CD4-positive, alpha-beta T cell treated with Interleukin-6 for 4 hours (primary cell): ENCODE data around the gene VGF.

Experiments used
- DNase-seq: peaks from one replicate; pipeline ENCODE4 v3.0.0-alpha.2; 2020; ENCODE audit warnings: mixed read lengths

Gene VGF

GRCh38 chr7:101165958-101166647 lies 734 bp upstream of the VGF start:
- DNase-seq = no peak

DNA sequence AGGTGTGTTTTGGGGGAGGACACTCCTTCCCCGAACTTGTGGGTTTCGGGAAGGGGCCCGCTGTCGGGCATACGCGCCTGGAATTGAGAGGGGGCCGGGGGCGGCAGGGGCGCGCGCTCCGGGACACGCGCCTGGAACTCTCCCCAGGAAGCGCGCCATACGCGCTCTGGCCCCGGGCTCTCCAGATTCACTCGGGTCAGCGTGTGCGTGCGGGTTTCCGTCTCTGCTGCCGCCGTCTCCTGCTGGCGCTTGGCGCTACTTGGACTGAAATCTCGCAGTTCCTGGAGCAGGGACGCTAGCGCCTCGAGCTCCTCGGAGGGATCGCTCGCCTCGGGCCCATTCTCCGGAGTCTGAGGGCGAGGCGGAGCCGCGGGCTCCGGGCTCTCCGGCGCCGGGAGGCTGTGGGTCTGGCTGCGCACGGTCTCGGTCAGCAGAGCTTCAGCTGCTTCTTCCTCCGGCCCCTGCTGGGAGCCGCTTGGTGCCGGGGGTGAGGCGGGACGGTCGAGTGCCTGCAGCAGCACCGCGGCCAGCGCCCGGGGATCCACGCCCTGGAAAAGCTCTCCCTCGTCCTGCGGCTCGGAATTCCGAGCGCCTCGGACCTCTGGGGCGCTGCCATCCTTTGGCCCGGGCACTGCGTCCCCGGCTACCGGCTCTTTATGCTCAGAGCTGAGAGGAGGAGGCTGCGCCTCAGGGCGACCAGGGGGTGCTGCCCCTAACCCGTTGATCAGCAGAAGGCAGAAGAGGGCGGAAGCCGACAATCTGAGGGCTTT lies 1.1 kb downstream of the VGF start:
- DNase-seq = peak; percentile 22

DNA sequence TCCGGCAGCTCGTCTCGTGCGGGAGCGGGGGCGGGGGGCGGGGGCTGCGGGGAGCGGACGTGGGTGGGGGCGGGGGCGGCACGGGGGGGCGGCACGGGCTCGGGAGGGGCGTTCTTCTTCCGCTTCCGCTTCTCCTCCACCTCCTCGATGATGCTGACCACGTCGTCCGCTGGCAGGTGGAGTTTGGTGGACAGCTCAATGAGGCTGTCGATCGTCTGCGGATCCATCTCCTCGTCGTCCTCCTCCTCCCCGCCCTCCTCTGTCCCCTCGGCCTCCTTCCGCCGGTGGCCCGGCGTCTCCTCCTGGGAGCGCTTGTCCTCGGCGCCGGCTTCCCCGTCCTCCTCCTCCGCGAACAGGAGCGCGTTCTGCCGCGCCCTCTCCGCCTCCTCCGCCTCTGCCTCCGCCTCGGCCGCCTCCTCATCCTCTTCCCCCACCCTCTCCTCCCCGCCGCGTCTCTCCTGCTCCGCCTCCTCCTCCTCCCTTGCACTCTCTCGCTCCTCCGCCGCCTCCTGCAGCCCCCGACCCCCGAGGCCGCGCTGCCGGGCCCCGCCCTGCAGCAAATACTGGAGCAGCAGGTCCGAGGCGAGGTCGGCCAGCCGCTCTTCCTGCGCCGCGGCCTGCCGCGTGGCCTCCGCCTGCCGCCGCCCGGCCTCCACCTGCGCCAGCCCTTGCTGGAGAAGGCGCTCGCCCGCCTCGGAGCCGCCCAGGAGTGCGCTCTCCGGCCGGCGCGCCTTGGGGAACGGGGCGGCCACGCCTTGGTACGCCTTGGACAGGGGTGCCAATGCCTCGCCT lies 1.9 kb downstream of the VGF start:
- DNase-seq = peak; percentile 59

DNA sequence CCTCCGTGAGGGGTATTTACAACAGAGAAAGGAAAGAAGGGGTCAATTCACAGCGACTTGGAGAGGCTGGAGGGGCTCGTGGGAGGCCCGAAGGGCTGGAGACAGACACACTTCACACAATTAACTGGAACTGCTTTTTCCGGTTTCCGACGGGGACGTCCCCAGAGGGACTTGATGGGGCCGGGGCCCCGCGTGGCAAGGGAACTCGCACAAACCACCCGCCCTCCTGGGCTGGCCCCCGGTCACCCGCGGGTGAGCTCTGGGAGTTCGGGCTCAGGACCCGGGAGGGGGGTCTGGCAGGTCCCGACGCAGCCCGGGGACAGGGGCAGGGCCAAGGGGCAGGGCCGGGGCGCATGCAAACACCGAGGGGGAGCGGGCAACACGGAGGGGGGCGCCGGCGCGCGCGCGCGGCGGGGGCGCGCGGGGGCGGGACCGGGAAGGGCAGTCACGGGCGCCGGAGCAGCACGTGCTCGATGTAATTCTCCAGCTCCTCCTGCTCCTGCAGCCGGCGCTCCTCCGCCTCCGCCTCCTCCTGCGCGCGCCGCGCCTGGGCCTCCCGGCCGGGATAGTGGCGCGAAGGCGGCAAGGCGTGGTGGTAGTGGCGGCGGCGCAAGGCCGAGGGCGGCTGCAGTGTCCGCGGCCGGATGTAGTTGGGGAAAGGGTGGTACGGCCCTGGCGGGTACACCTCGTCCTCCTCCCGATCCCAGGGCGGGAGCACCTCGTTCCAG lies 2.7 kb downstream of the VGF start:
- peak; percentile 15 for DNase-seq

- no peak for DNase-seq
These were observed 3.5 kb downstream of the VGF start for GRCh38 chr7:101161692-101162471.

- DNase-seq = no peak
These were observed 4.5 kb downstream of the VGF start for GRCh38 chr7:101160910-101161309.

DNA sequence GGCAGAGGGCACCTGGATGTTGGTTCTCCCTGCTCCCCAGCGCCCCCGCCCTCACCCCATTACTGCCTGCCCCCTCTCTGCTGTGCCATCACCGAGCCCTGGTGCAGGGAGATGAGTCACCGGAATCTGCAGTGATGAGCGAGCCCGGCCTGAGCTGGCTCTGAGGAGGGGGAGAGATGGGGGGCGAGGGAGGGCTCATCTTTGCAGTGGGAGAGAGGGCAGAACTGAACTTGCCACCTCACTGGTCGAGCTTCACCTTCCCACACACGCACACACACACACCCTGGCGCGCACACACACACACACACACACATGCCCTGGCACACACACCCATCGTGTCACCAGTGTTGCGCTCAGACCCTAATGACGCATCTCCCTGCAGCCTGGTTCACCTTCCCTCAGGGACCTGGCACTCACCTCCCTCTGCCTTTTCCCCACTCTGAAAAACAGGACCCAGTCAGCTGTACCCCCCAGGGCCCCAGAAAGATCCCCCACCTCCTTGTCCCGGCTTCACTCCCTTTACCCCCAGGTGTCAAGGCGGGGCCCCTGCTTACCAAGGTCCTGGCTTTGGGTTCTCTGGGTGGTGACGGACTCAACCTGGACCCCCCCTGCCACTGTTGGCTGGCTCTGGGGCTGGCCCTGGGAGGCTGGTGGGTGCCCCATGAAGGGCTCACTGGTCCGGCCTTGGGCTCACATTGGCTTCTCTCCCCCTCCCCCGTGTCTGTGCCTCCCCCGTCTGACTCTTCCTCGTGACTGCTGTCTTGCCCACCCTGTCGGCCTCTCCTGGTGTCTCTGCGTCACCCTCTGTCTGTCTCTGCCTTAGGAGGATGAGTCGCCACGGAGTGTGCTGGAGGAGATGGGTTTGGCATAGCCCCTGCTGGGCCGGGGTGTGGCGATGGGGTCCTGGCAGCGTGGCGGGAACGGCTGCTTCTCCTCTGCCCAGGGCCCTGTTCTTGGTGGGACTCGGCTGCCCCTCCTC lies 5.4 kb downstream of the VGF start:
- DNase-seq = no peak

- no peak for DNase-seq
These were observed 8.3 kb downstream of the VGF start for GRCh38 chr7:101156866-101157589.

- no peak for DNase-seq
These were observed 9.1 kb downstream of the VGF start for GRCh38 chr7:101156277-101156676.

- no peak for DNase-seq
These were observed 10.1 kb downstream of the VGF start for GRCh38 chr7:101155303-101155702.

DNA sequence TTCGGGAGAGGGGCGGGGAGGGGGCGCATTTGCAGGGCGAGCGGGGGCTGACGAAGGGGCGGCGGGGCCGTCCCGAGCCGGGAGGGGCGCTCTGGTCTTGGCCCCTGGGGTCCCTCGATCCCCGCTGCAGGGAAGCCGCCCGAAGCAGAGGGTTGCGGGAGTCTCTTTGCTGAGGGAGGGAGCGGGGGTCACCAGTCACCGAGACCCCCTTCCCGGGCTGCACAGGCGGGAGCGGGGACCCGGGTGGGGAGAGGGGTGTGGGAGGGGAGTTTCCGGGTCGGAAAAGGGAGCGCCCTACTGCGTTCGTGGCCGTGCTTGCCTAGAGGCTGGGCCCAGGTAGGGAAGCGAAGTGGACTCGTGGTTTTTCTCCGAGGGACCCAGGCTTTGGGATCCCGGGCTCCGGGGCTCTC lies 10.7 kb downstream of the VGF start:
- peak; percentile 16 for DNase-seq

- DNase-seq = peak; percentile 96
These were observed 11.2 kb downstream of the VGF start, which contains the start of gene AP1S1 for GRCh38 chr7:101153969-101154692. TSS of gene AP1S1 (plus strand) at chr7:101154476. CDS start at chr7:101154515, 39 bp downstream.

- DNase-seq = no peak
These were observed 13.3 kb downstream of the VGF start for GRCh38 chr7:101151908-101152651.

GRCh38 chr7:101140746-101141382 lies 24.5 kb downstream of the VGF start:
- DNase-seq = no peak

DNA sequence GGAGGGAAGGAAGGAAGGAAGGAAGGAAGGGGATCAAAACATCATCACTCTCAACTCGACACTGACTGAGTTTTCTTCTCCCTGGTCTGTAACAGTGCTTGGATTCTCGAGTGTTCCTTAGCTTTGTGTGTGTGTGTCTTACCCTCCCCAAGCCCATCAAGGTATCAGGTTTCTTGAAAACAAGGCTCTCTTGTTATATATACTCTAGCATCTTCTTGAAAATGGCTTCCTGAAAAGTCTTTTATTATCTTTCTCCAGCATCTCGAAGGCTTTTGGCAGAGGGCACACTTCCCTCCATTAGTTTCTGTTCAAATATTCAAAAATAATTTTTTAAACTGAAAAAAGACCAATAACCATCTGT lies 25.1 kb downstream of the VGF start:
- no peak for DNase-seq

- peak; percentile 85 for DNase-seq
These were observed 27.0 kb downstream of the VGF start for GRCh38 chr7:101138213-101138870.

- DNase-seq = no peak
These were observed 27.6 kb downstream of the VGF start for GRCh38 chr7:101137651-101138212.
